Loucy (cell line): ENCODE measurements around the gene UBXN7.
"Not testable (repeated sequence)": the region's sequence is repeated elsewhere in the genome, so short reads cannot be mapped to it uniquely, and the experiment has no call there.

ENCODE experiments used
- H2AFZ ChIP-seq: fragments of 200-600 bp; sonication (generic); 2 replicates; pipeline ENCODE4 v1.6.0; 2016; ENCODE audit warnings: antibody characterized with exemption, mild to moderate bottlenecking, low read length, moderate library complexity
- H3F3A ChIP-seq: fragments of 200-600 bp; 2 replicates; pipeline ENCODE4 v1.6.0; 2016; ENCODE audit warnings: antibody characterized with exemption, low read depth, mild to moderate bottlenecking
- H3K27me3 ChIP-seq: fragments of 200-600 bp; sonication (generic); 2 replicates; pipeline ENCODE4 v1.6.1; 2014; ENCODE audit warnings: low read length, mild to moderate bottlenecking; ENCODE audit not compliant: insufficient read depth, poor library complexity, severe bottlenecking
- H3K36me3 ChIP-seq: fragments of 200-600 bp; sonication (generic); 2 replicates; pipeline ENCODE4 v1.6.1; 2016; ENCODE audit warnings: low read length; ENCODE audit not compliant: insufficient read depth
- H3K4me1 ChIP-seq: fragments of 200-600 bp; sonication (generic); 2 replicates; pipeline ENCODE4 v1.5.1; 2014; ENCODE audit warnings: low read length, mild to moderate bottlenecking; ENCODE audit not compliant: insufficient read depth, poor library complexity, severe bottlenecking
- H3K4me2 ChIP-seq: fragments of 200-600 bp; sonication (generic); 2 replicates; pipeline ENCODE4 v1.6.0; 2014; ENCODE audit warnings: antibody characterized with exemption, low read length, low read depth, mild to moderate bottlenecking; ENCODE audit not compliant: poor library complexity, severe bottlenecking
- H3K4me3 ChIP-seq: fragments of 200-600 bp; sonication (generic); 2 replicates; pipeline ENCODE4 v1.5.1; 2014; ENCODE audit warnings: low read length, mild to moderate bottlenecking, mixed read lengths; ENCODE audit not compliant: poor library complexity, severe bottlenecking
- H3K79me2 ChIP-seq: fragments of 200-600 bp; sonication (generic); 2 replicates; pipeline ENCODE4 v1.6.1; 2014; ENCODE audit warnings: low read length; ENCODE audit not compliant: insufficient read depth
- H3K9ac ChIP-seq: fragments of 200-600 bp; sonication (generic); 2 replicates; pipeline ENCODE4 v1.6.0; 2014; ENCODE audit warnings: mild to moderate bottlenecking, low read depth, low read length, moderate library complexity; ENCODE audit not compliant: poor library complexity, severe bottlenecking
- H3K9me2 ChIP-seq: fragments of 200-600 bp; sonication (generic); replicated peaks from 2 replicates; pipeline ENCODE4 v1.6.1; 2016; ENCODE audit warnings: low read depth, low read length, mixed read lengths
- H3K9me3 ChIP-seq: fragments of 200-600 bp; sonication (generic); 2 replicates; pipeline ENCODE4 v1.6.1; 2014; ENCODE audit warnings: mild to moderate bottlenecking, antibody characterized with exemption, low read length, low read depth; ENCODE audit not compliant: insufficient read depth
- H4K20me1 ChIP-seq: fragments of 200-600 bp; sonication (generic); 2 replicates; pipeline ENCODE4 v1.6.0; 2014; ENCODE audit warnings: antibody characterized with exemption, low read length, mild to moderate bottlenecking; ENCODE audit not compliant: insufficient read depth, poor library complexity, severe bottlenecking
- CTCF ChIP-seq: fragments of 200-600 bp; sonication (generic); conservative IDR thresholded peaks from 2 replicates; pipeline ENCODE4 v1.5.1; 2014; ENCODE audit warnings: mild to moderate bottlenecking, antibody characterized with exemption, low read length
- EZH2phosphoT487 ChIP-seq: fragments of 200-600 bp; IDR thresholded peaks from 2 replicates; pipeline ENCODE4 v1.6.1; 2018; ENCODE audit warnings: antibody characterized with exemption, mild to moderate bottlenecking, moderate library complexity, borderline replicate concordance

Gene UBXN7

GRCh38 chr3:196350067-196350466, 82.2 kb downstream of the UBXN7 start:
- no peaks in the 10 kb centered on the region for H3K27me3 ChIP-seq
- no peaks in the 10 kb centered on the region for H3K4me1 ChIP-seq
- H3K9me2 ChIP-seq = no peaks in the 10 kb centered on the region
- no peaks in the 10 kb centered on the region for H3F3A ChIP-seq
- peaks cover 20% of the 10 kb centered on the region for H3K36me3 ChIP-seq
- H2AFZ ChIP-seq = no peak overlapping the region
- H3K9ac ChIP-seq = no peak overlapping the region
- H3K9me3 ChIP-seq = no peaks in the 10 kb centered on the region
- no peak overlapping the region for H3K4me3 ChIP-seq
- no peaks in the 10 kb centered on the region for H3K79me2 ChIP-seq
- H3K4me2 ChIP-seq = no peak overlapping the region
- H4K20me1 ChIP-seq = no peaks in the 10 kb centered on the region
- TF ChIP-seq EZH2phosphoT487 = no peak

- Histone ChIP-seq H3K9me2 (no peaks in the 10 kb centered on the region), H3K27me3 (no peaks in the 10 kb centered on the region), H3K4me1 (no peaks in the 10 kb centered on the region), H3K4me2 (no peak overlapping the region), H3K9ac (no peak overlapping the region), H4K20me1 (no peaks in the 10 kb centered on the region), H3K4me3 (no peak overlapping the region), H3K9me3 (no peaks in the 10 kb centered on the region), H3K79me2 (no peaks in the 10 kb centered on the region), H3K36me3 (peaks cover 9% of the 10 kb centered on the region; the same call in 1 of the 2 replicates), H3F3A (no peaks in the 10 kb centered on the region), H2AFZ (no peak overlapping the region)
- TF ChIP-seq CTCF (no peak), EZH2phosphoT487 (no peak)
These were observed 83.5 kb downstream of the UBXN7 start for GRCh38 chr3:196348698-196349097.

GRCh38 chr3:196344663-196345062, 87.6 kb downstream of the UBXN7 start:
- Histone ChIP-seq H3K27me3 (no peaks in the 10 kb centered on the region), H3K4me3 (no peak overlapping the region), H3K9me2 (no peaks in the 10 kb centered on the region), H3K9ac (no peak overlapping the region), H3K79me2 (no peaks in the 10 kb centered on the region), H3K9me3 (no peaks in the 10 kb centered on the region), H3F3A (no peaks in the 10 kb centered on the region), H2AFZ (no peak overlapping the region), H3K4me1 (no peaks in the 10 kb centered on the region), H3K4me2 (no peak overlapping the region), H3K36me3 (peaks cover 5% of the 10 kb centered on the region; the same call in 1 of the 2 replicates), H4K20me1 (no peaks in the 10 kb centered on the region)
- no peak for TF ChIP-seq CTCF
- no peak for TF ChIP-seq EZH2phosphoT487

GRCh38 chr3:196343917-196344316, 88.3 kb downstream of the UBXN7 start:
- H3K79me2 ChIP-seq, H3K4me3 ChIP-seq, H3K9ac ChIP-seq, H3F3A ChIP-seq, H3K9me2 ChIP-seq, H4K20me1 ChIP-seq, H3K36me3 ChIP-seq, H3K9me3 ChIP-seq, H3K4me1 ChIP-seq, H2AFZ ChIP-seq, H3K4me2 ChIP-seq, H3K27me3 ChIP-seq: not testable (repeated sequence)
